HG02870 (cell line): ENCODE data around the gene CDH13.

ENCODE experiments used
- ATAC-seq: cut with Tn5 transposase; IDR thresholded peaks from one replicate; pipeline ENCODE4 v1.9.1; 2021; ENCODE audit warnings: mild to moderate bottlenecking, moderate library complexity; ENCODE audit not compliant: unreplicated experiment

CDH13 gene

GRCh38 chr16:83318390-83318789, 691.6 kb downstream of the CDH13 start:
- ATAC-seq = no peak

- ATAC-seq = no peak
Observed at GRCh38 chr16:83328936-83329335, 702.2 kb downstream of the CDH13 start.

- no peak for ATAC-seq
Observed at GRCh38 chr16:83329441-83329840, 702.7 kb downstream of the CDH13 start.

GRCh38 chr16:83330251-83330650, 703.5 kb downstream of the CDH13 start:
- ATAC-seq = no peak

GRCh38 chr16:83335076-83335475, 708.3 kb downstream of the CDH13 start:
- ATAC-seq = no peak

GRCh38 chr16:83336603-83337002, 709.8 kb downstream of the CDH13 start:
- no peak for ATAC-seq

GRCh38 chr16:83338138-83338537, 711.4 kb downstream of the CDH13 start:
- no peak for ATAC-seq

GRCh38 chr16:83338941-83339340, 712.2 kb downstream of the CDH13 start:
- no peak for ATAC-seq

- ATAC-seq = no peak
Observed at GRCh38 chr16:83343935-83344366, 717.2 kb downstream of the CDH13 start.

- ATAC-seq = no peak
Observed at GRCh38 chr16:83345846-83346640, 719.3 kb downstream of the CDH13 start.

- ATAC-seq = no peak
Observed at GRCh38 chr16:83348991-83349390, 722.2 kb downstream of the CDH13 start.

GRCh38 chr16:83350481-83350880, 723.7 kb downstream of the CDH13 start:
- ATAC-seq = no peak

GRCh38 chr16:83351846-83352245, 725.1 kb downstream of the CDH13 start:
- no peak for ATAC-seq

GRCh38 chr16:83353241-83353640, 726.5 kb downstream of the CDH13 start:
- ATAC-seq = no peak

- no peak for ATAC-seq
Observed at GRCh38 chr16:83354015-83354414, 727.2 kb downstream of the CDH13 start.

- no peak for ATAC-seq
Observed at GRCh38 chr16:83355570-83356218, 728.9 kb downstream of the CDH13 start.

- no peak for ATAC-seq
Observed at GRCh38 chr16:83356266-83356665, 729.5 kb downstream of the CDH13 start.

- no peak for ATAC-seq
Observed at GRCh38 chr16:83356986-83357385, 730.2 kb downstream of the CDH13 start.

GRCh38 chr16:83363521-83363920, 736.8 kb downstream of the CDH13 start:
- no peak for ATAC-seq

GRCh38 chr16:83365166-83365565, 738.4 kb downstream of the CDH13 start:
- no peak for ATAC-seq

- ATAC-seq = no peak
Observed at GRCh38 chr16:83366228-83366627, 739.5 kb downstream of the CDH13 start.

GRCh38 chr16:83374979-83375378, 748.2 kb downstream of the CDH13 start:
- ATAC-seq = no peak
